ENCODE measurements around the gene MUS81.

MUS81 gene

DNA sequence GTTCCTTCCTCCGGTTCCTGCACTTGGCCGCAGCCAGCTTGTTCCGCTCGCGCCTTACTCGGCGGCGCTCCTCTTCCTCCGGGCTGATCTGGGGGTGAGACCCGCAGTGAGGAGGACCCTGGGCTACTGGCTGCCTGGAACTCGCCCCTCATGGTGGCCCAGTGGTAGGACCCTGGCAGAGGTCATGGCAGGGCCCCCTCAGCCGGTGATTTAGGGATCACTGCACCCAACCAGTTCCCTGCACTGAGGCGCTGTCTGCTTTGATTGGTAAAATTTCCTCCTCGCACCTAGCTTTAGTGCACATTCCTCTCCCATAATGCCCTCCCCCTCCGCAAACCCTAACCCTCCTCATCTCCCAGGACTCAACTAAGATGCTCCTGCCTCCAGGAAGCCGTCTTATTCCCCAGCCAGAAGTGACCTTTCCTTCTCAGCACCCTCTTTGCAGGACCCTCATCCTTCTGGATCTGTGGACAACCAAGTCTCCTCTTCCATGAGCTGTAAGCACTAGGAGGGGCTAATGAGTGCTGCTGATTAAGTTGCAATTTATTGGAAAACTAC, 33.9 kb downstream of the MUS81 start:
- TF ChIP-seq, protein P1, sequence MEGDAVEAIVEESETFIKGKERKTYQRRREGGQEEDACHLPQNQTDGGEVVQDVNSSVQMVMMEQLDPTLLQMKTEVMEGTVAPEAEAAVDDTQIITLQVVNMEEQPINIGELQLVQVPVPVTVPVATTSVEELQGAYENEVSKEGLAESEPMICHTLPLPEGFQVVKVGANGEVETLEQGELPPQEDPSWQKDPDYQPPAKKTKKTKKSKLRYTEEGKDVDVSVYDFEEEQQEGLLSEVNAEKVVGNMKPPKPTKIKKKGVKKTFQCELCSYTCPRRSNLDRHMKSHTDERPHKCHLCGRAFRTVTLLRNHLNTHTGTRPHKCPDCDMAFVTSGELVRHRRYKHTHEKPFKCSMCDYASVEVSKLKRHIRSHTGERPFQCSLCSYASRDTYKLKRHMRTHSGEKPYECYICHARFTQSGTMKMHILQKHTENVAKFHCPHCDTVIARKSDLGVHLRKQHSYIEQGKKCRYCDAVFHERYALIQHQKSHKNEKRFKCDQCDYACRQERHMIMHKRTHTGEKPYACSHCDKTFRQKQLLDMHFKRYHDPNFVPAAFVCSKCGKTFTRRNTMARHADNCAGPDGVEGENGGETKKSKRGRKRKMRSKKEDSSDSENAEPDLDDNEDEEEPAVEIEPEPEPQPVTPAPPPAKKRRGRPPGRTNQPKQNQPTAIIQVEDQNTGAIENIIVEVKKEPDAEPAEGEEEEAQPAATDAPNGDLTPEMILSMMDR (conservative IDR thresholded peaks at IDR 0.05): no peak
- no peak for TF ChIP-seq ZFX (IDR thresholded peaks at IDR 0.05)
- no peak overlapping the region for H3K27ac ChIP-seq

DNA sequence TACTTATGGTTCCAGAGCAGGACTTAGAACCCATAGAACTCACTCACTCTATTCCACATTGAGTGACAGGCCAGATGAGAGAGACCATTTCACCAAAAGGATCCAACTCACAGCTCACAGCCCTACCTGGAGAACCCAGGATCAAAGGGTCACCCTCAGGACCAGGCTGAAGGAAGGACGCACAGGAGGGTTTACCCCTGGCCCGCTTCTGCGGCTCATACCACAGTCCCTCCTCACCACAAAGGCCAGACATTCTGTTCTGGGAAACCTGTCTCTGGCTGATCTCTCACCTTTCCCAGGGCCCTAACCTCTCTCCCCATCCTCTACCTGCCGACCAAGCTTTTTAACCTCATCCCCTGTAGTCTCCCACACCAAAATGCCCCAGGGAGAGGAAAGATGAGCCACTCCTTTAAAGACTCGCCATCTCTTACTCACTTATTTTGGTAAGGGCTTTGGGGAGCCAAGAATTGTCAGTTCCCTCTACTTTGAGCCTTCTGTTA, 35.3 kb downstream of the MUS81 start:
- TF ChIP-seq, protein P1 (conservative IDR thresholded peaks at IDR 0.05): no peak
- no peak for TF ChIP-seq ZFX (IDR thresholded peaks at IDR 0.05)
- H3K27ac ChIP-seq: no peak overlapping the region

DNA sequence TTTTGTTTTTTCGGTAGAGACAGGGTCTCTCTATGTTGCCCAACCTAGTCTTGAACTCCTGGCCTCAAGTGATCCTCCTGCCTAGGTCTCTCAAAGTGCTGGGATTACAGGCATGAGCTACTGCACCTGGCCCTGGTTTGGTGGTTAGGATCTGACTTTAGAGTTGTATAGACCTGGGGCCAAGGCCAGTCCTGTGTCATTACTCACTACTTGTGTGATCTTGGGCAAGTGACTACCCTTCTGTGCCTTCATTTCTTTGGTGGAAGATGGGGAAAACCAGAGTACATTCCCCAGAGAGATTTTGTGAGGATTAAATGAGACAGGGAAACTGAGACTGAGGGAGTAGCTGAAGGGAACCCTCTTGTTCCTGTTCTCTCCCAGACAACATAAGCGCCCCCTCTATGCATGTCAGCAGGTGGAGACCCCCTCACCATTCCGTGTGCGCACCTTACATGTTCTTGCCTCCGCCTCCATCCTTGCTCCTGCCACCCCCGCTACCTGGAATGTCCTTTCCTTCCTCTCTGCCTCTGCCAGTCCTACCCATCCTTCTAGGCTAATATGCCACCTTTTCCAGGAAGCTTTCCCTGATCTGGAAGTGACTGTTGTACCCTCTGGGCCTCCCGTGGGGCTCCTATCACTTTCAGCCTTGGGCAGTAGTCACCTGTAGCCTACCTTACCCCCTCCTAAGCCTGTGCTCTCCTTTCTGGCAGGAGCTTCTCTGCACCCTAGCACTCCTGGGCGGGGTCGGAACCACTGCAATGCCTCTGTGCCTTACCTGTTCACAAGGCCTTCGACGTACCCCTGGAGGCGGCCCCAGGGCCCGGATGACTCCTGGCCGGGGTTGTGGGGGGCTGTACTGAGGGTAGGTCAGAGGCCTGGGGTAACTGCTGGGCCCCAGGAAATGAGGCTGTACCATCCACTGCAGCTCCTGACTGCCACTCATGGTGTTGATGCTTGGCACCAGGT, 36.1 kb downstream of the MUS81 start:
- H3K27ac ChIP-seq: no peak overlapping the region
- TF ChIP-seq ZFX (IDR thresholded peaks at IDR 0.05): no peak
- TF ChIP-seq, protein P1 (conservative IDR thresholded peaks at IDR 0.05): no peak

DNA sequence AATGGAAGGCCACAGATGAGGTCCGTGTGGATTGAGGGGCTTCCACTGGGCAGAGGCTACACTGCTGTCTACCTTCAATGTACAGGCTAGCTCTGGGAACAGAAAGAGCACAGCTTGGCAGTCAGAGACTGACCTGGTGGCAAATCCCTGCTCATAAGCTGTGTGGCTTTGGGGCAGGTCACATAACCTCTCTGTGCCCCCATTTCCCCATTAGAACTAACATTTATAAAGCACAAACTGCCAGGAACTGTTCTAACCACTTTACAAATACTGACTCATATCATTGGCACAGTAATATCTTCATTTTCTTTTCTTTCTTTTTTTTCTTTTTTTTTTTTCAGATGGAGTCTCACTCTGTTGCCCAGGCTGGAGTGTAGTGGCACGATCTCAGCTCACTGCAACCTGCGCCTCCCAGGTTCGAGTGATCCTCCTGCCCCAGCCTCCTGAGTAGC, 36.8 kb downstream of the MUS81 start:
- TF ChIP-seq, protein P1 (conservative IDR thresholded peaks at IDR 0.05): no peak
- no peak for TF ChIP-seq ZFX (IDR thresholded peaks at IDR 0.05)
- H3K27ac ChIP-seq: no peak overlapping the region

DNA sequence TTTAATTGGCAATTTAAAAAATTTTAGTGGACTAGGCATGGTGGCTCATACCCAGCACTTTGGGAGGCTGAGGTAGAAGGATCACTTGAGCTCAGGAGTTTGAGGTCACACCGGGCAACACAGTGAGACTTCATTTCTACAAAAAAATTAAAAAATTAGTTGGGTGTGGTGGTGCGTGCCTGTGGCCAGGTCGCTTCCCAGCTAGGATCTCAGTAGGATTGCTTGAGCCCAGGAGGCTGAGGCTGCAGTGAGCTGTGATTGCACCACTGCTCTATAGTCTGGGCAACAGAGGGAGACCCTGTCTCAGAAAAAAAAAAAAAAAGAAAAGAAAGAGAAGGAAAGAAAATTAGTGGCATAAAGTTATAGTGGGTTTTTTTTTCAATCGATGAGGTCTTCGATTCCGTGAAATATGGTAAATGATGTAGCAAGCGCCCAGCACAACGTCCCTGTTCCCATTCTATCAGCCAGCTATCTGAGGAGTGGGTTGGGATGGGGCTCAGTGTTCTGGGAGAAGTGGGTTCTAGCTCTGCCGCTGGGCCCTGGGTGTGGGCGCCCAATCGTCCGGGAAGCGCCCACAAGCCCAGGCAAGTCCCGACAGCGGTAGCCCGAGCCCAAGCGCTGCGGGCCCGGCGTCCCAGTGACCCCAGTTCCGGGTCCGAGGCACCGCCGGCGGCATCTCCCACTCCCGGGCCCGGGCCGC, 38.6 kb downstream of the MUS81 start:
- no peak overlapping the region for H3K27ac ChIP-seq
- TF ChIP-seq, protein P1 (conservative IDR thresholded peaks at IDR 0.05): no peak
- no peak for TF ChIP-seq ZFX (IDR thresholded peaks at IDR 0.05)

DNA sequence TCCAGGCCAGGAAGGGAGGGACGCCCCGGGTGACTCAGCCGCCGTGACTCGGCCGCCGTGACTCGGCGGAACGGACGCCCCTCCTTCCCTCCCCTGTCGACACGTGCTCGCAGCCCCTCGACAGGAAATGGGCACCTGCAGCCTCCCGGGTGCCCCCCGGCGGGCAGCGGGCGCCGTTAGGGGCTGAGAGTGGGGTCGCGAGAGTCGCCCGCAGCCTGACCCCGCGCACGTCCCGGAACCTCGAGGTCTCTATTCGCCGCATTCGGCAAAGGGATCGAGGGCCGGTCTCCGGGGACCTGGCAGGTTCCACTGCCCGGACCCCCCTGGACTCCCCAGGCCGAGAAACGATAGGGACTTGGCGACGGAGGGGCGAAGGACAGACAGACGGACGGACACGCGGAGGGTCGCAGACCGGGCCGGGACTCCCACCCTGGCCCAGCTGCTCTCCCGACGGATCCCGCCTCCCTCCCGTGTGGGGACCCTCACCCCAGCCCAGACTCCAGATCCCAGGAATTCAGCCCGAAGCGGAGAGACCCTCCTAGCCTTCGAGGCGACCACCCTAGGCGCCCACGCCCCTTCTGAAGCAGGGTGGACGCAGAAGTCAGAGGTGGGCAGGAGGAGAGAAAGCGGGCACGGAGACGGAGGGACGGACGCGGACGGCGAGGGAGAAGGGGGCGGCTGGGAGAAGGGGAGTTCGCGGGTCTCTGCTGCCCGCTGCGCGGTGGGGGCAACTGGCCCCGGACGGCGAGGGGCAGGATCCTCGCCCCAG, 39.3 kb downstream of the MUS81 start:
- TF ChIP-seq, protein P1 (conservative IDR thresholded peaks at IDR 0.05): no peak
- TF ChIP-seq ZFX (IDR thresholded peaks at IDR 0.05): no peak
- H3K27ac ChIP-seq: no peak overlapping the region; the same call in 1 of the 2 replicates
